HepG2 (cell line): ENCODE results near the gene CIROP. TPM values are rescaled to one million over a fixed set of nuclear protein-coding genes. Genes with fewer than 3 reads are reported as not detected.

Experiments
- ATAC-seq: fragments of 200-7000 bp; cut with Tn5 transposase; 3 replicates; pipeline ENCODE4 v1.9.1; 2020; ENCODE audit warnings: mild to moderate bottlenecking, moderate library complexity
- BruUV-seq: library from RNA; stranded (reverse); fragments of 400-500 nt; replicated peaks from 2 replicates; lab custom pipeline; 2021; lab: Mats Ljungman, UMichigan
- CTCF ChIA-PET: fragments of 300-600 bp; formaldehyde crosslinking; extraction: SDS; loops from one replicate; lab custom pipeline; 2021; ENCODE audit warnings: low total read pairs, inconsistent platforms, low intra/inter-chr PET ratio; lab: Yijun Ruan, JAX
- POLR2A ChIA-PET: fragments of 350-600 bp; sonication (Branson Sonifier 250); formaldehyde crosslinking; loops from one replicate; lab custom pipeline; 2020; ENCODE audit warnings: antibody characterized with exemption, inconsistent platforms; lab: Yijun Ruan, JAX
- DNase-seq: peaks from one replicate; pipeline ENCODE4 v3.0.0-alpha.2; 2015; ENCODE audit warnings: low spot score
- FAIRE-seq: peaks from 3 replicates; lab custom pipeline; 2011; peaks lifted over from hg19 to GRCh38; lab: Jason Lieb, UNC
- H2AFZ ChIP-seq: one replicate; pipeline ENCODE4 v1.6.1; 2011; ENCODE audit warnings: low read length, inconsistent platforms
- H3K27ac ChIP-seq: fragments of 300-600 bp; 3 replicates; pipeline ENCODE4 v1.8.0; 2011; ENCODE audit warnings: mixed run types, mild to moderate bottlenecking, mixed read lengths, low read length, inconsistent platforms; ENCODE audit not compliant: insufficient read depth; ENCODE audit errors: extremely low read length
- H3K27me3 ChIP-seq, 2 experiments: fragments of 200-600 bp in 1 of 2; 2 replicates in 1 of 2; 3 replicates in 1 of 2; pipeline versions ENCODE4 v1.6.0 to v1.8.0; 2011; ENCODE audit warnings: low read length in 2 of 2, mild to moderate bottlenecking in 2 of 2, moderate library complexity in 2 of 2, inconsistent platforms in 1 of 2; ENCODE audit not compliant: insufficient read depth in 2 of 2, control insufficient read depth in 1 of 2
- H3K36me3 ChIP-seq, 2 experiments: fragments of 200-600 bp in 1 of 2; replicated peaks in 1 of 2; 2 replicates in 1 of 2; 3 replicates in 1 of 2; pipeline versions ENCODE4 v1.5.1 to v1.8.0; 2011; ENCODE audit warnings: low read length in 2 of 2, inconsistent platforms in 1 of 2; ENCODE audit not compliant: insufficient read depth in 2 of 2, control insufficient read depth in 1 of 2
- H3K4me1 ChIP-seq: 2 replicates; pipeline ENCODE4 v1.5.1; 2012; ENCODE audit warnings: low read length, inconsistent platforms; ENCODE audit not compliant: insufficient read depth
- H3K4me2 ChIP-seq: 2 replicates; pipeline ENCODE4 v1.6.0; 2011; ENCODE audit warnings: low read depth, low read length, inconsistent platforms
- H3K4me3 ChIP-seq, 3 experiments: fragments of 200-600 bp in 1 of 3; sonication (generic), shearing (Covaris generic) in 1 of 3; replicated peaks in 1 of 3; 2 replicates each; pipeline ENCODE4 v1.5.1; 2011 to 2016; ENCODE audit warnings: low read length in 3 of 3, inconsistent platforms in 2 of 3, low read depth in 2 of 3, mild to moderate bottlenecking in 2 of 3, control low read depth in 1 of 3, mixed read lengths in 1 of 3; ENCODE audit not compliant: insufficient read depth in 1 of 3
- H3K79me2 ChIP-seq: one replicate; pipeline ENCODE4 v1.6.1; 2011; ENCODE audit warnings: low read length, inconsistent platforms; ENCODE audit not compliant: insufficient read depth
- H3K9ac ChIP-seq: 2 replicates; pipeline ENCODE4 v1.6.0; 2011; ENCODE audit warnings: mild to moderate bottlenecking, low read depth, low read length, inconsistent platforms; ENCODE audit not compliant: insufficient read depth
- H3K9me3 ChIP-seq: 2 replicates; pipeline ENCODE4 v1.5.1; 2012; ENCODE audit warnings: mild to moderate bottlenecking, low read length
- H4K20me1 ChIP-seq: 2 replicates; pipeline ENCODE4 v1.6.0; 2011; ENCODE audit warnings: inconsistent platforms, mild to moderate bottlenecking, low read length, moderate library complexity; ENCODE audit not compliant: insufficient read depth
- IRF2 ChIP-seq: IDR thresholded peaks from 2 replicates; pipeline ENCODE4 v1.6.1; 2018; ENCODE audit warnings: missing genetic modification reagents, missing compliant biosample characterization
- MAFK ChIP-seq, 2 experiments: IDR thresholded peaks in 1 of 2; conservative IDR thresholded peaks in 1 of 2; 2 replicates each; pipeline ENCODE4 v1.6.1; 2011; ENCODE audit warnings: improper control_type of control experiment in 2 of 2, low read length in 2 of 2
- MEIS1 ChIP-seq: sonication (generic); formaldehyde crosslinking; IDR thresholded peaks from 2 replicates; pipeline ENCODE4 v1.9.0; 2021; ENCODE audit warnings: mild to moderate bottlenecking, missing genetic modification reagents, moderate library complexity, borderline replicate concordance
- TBP ChIP-seq: sonication (generic); formaldehyde crosslinking; IDR thresholded peaks from 2 replicates; pipeline ENCODE4 v1.5.0; 2020; ENCODE audit warnings: missing genetic modification reagents
- WGBS: methylation state at CpG from one replicate; pipeline ENCODE4 v1.1.6; 2017; ENCODE audit warnings: low lambda C conversion rate; 5-methylcytosine and 5-hydroxymethylcytosine counted together
- in situ Hi-C: cut with HindIII; loops from 2 replicates; pipeline ENCODE4 v1.10.0; 2017; ENCODE audit warnings: low pct_unique_long_range_greater_than_20kb; ENCODE audit not compliant: extremely low pct_ligation_motif_present
- intact Hi-C: fragments of 100-400 bp; cut with micrococcal nuclease; formaldehyde crosslinking; loops from one replicate; pipeline ENCODE4 v1.10.0; 2022; ENCODE audit not compliant: unreplicated experiment
- polyA plus RNA-seq, 8 experiments: library from polyadenylated mRNA; depleted of rRNA in 3 of 8; stranded (reverse) in 7 of 8; unstranded in 1 of 8; fragments of >200 nt; fragmentation: Illumina TruSeq in 4 of 8; extraction: Trizol in 4 of 8; gene quantifications; 2 replicates each; pipeline versions ENCODE4 v1.2.1 to v1.2.3, GENCODE V29; 2011 to 2016; ENCODE audit warnings: low read depth in 4 of 8, missing spikeins in 1 of 8, mixed read lengths in 1 of 8; ENCODE audit not compliant: insufficient read depth in 1 of 8
- total RNA-seq, 5 experiments: library from RNA; depleted of rRNA; stranded (reverse); fragments of >200 nt; fragmentation: Illumina TruSeq; extraction: Trizol; gene quantifications; 2 replicates each; pipeline ENCODE4 v1.2.3, GENCODE V29; 2016; ENCODE audit warnings: low read depth in 1 of 5
- TF ChIP-seq, protein P1 (sequence below): sonication (generic); formaldehyde crosslinking; IDR thresholded peaks from one replicate; pipeline ENCODE4 v1.5.1; 2020; ENCODE audit warnings: mild to moderate bottlenecking, missing genetic modification reagents; ENCODE audit errors: not compliant biosample characterization
- TF ChIP-seq, protein P2 (sequence below): sonication (generic); formaldehyde crosslinking; IDR thresholded peaks from 2 replicates; pipeline ENCODE4 v1.5.0; 2020; ENCODE audit warnings: mild to moderate bottlenecking, missing genetic modification reagents
- TF ChIP-seq, protein P3 (sequence below): sonication (generic); formaldehyde crosslinking; IDR thresholded peaks from 2 replicates; pipeline ENCODE4 v1.4.0; 2020; ENCODE audit warnings: missing genetic modification reagents

Gene CIROP
- total and polyA plus RNA-seq, 2 of the 13 experiments (the other 11 are each of a cell fraction or from before 2014, with no cell fraction given) = 0.07 TPM; not detected in 1

DNA sequence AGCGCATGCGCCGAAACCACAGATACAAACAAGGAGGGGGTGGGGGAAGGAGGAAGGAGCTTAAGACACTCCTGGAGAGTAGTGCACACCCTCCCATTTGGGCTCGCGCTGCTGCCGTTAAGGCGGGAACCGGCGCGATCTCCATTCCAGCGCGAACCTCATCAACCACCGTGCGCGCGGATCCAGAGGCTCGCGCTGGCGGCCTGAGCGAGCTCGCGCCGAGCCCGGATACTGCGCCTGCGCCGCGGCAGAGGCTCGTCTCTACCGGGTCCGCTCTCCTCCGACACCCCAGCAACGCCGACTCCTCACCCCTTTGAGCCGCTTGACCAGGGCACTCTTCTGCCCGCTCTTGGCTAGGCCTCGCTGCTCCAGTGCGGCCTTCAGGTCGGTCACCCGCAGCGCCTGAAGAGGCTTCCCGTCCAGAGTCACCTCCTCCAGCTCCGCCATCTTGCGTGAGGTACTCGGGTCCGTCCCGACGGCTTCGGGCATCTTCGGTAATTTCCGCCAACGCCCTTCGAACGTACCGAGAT lies 10.1 kb downstream of the CIROP start, which contains the start of gene ACIN1:
TSS of gene ACIN1 (minus strand) at position 471 of the 530 bp plus-strand sequence. CDS start at position 447, 24 bp downstream.
- in situ Hi-C loops = no loop called here
- Histone ChIP-seq H4K20me1 (peaks cover 28% of the 10 kb centered on the region), H3K36me3 (peaks cover 32 to 60% of the 10 kb centered on the region in 2 experiments), H3K4me1 (peaks cover 37% of the 10 kb centered on the region), H2AFZ (peak within 1 kb of the TSS; percentile 54), H3K27me3 (no peaks in the 10 kb centered on the region; a peak in 1 of 5 replicates), H3K4me2 (peak within 1 kb of the TSS; percentile 83), H3K79me2 (peaks cover 76% of the 10 kb centered on the region), H3K9ac (peak within 1 kb of the TSS; percentile 96), H3K9me3 (no peaks in the 10 kb centered on the region), H3K27ac (peak within 1 kb of the TSS; percentile 89), H3K4me3 (peak within 1 kb of the TSS; percentile 71 to 96 (median 95))
- BruUV-seq = TSS peak; percentile 65
- FAIRE-seq (no peak), ATAC-seq (peak; percentile 75), DNase-seq (peak; percentile 95)
- POLR2A ChIA-PET = interaction anchor here (0.6 to 3.6 kb wide), 106 partner anchors 10 to 1942 kb away, joined by 3 to 146 read pairs (median 5); partner anchors contain the start of genes AJUBA, BCL2L2, CARMIL3 and CBLN3
- WGBS = under 1% methylated on average over 48 of the region's 55 CpGs
- intact Hi-C loops = loop anchor here (1.0 to 10.0 kb wide), 4 partner anchors 23 to 1020 kb away; partner anchors contain the start of genes DCAF11, HOMEZ, NRL and PSMB5
- CTCF ChIA-PET = interaction anchor here (0.9 to 3.0 kb wide), 4 partner anchors 18 to 26 kb away, joined by 3 to 20 read pairs (median 7); no protein-coding TSS in a partner anchor
- TF ChIP-seq, protein P1, sequence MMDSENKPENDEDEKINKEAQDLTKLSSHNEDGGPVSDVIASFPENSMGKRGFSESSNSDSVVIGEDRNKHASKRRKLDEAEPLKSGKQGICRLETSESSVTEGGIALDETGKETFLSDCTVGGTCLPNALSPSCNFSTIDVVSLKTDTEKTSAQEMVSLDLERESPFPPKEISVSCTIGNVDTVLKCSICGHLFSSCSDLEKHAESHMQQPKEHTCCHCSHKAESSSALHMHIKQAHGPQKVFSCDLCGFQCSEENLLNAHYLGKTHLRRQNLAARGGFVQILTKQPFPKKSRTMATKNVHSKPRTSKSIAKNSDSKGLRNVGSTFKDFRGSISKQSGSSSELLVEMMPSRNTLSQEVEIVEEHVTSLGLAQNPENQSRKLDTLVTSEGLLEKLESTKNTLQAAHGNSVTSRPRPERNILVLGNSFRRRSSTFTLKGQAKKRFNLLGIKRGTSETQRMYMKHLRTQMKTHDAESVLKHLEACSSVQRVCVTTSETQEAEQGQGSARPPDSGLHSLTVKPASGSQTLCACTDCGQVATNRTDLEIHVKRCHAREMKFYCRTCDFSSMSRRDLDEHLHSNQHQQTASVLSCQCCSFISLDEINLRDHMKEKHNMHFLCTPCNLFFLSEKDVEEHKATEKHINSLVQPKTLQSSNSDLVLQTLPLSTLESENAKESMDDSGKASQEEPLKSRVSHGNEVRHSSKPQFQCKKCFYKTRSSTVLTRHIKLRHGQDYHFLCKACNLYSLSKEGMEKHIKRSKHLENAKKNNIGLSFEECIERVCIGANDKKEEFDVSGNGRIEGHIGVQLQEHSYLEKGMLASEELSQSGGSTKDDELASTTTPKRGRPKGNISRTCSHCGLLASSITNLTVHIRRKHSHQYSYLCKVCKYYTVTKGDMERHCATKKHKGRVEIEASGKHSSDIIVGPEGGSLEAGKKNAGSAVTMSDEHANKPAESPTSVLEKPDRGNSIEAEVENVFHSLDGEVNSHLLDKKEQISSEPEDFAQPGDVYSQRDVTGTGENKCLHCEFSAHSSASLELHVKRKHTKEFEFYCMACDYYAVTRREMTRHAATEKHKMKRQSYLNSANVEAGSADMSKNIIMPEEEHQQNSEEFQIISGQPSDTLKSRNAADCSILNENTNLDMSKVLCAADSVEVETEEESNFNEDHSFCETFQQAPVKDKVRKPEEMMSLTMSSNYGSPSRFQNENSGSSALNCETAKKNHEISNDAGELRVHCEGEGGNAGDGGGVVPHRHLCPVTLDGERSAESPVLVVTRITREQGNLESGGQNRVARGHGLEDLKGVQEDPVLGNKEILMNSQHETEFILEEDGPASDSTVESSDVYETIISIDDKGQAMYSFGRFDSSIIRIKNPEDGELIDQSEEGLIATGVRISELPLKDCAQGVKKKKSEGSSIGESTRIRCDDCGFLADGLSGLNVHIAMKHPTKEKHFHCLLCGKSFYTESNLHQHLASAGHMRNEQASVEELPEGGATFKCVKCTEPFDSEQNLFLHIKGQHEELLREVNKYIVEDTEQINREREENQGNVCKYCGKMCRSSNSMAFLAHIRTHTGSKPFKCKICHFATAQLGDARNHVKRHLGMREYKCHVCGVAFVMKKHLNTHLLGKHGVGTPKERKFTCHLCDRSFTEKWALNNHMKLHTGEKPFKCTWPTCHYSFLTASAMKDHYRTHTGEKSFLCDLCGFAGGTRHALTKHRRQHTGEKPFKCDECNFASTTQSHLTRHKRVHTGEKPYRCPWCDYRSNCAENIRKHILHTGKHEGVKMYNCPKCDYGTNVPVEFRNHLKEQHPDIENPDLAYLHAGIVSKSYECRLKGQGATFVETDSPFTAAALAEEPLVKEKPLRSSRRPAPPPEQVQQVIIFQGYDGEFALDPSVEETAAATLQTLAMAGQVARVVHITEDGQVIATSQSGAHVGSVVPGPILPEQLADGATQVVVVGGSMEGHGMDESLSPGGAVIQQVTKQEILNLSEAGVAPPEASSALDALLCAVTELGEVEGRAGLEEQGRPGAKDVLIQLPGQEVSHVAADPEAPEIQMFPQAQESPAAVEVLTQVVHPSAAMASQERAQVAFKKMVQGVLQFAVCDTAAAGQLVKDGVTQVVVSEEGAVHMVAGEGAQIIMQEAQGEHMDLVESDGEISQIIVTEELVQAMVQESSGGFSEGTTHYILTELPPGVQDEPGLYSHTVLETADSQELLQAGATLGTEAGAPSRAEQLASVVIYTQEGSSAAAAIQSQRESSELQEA (CRISPR knock-in tag) = peak; percentile 92
- peak; percentile 95; the same call in 1 of the 2 replicates for TF ChIP-seq TBP (CRISPR knock-in tag)
- TF ChIP-seq, protein P2, sequence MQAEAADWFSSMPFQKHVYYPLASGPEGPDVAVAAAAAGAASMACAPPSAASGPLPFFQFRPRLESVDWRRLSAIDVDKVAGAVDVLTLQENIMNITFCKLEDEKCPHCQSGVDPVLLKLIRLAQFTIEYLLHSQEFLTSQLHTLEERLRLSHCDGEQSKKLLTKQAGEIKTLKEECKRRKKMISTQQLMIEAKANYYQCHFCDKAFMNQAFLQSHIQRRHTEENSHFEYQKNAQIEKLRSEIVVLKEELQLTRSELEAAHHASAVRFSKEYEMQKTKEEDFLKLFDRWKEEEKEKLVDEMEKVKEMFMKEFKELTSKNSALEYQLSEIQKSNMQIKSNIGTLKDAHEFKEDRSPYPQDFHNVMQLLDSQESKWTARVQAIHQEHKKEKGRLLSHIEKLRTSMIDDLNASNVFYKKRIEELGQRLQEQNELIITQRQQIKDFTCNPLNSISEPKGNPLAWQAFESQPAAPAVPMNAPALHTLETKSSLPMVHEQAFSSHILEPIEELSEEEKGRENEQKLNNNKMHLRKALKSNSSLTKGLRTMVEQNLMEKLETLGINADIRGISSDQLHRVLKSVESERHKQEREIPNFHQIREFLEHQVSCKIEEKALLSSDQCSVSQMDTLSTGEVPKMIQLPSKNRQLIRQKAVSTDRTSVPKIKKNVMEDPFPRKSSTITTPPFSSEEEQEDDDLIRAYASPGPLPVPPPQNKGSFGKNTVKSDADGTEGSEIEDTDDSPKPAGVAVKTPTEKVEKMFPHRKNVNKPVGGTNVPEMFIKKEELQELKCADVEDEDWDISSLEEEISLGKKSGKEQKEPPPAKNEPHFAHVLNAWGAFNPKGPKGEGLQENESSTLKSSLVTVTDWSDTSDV = peak; percentile 89; the same call in 1 of the 2 replicates
- 0 out of 4 replicates have a peak, but pooled peaks of 1 of the 2 experiments have one; percentile 1 for TF ChIP-seq MAFK (conservative IDR thresholded peaks at IDR 0.05 in 1 of 2, IDR thresholded peaks at IDR 0.05 in 1 of 2; ENCODE audit: low read length in 2 of 2)
- TF ChIP-seq, protein P3, sequence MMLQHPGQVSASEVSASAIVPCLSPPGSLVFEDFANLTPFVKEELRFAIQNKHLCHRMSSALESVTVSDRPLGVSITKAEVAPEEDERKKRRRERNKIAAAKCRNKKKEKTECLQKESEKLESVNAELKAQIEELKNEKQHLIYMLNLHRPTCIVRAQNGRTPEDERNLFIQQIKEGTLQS = peak; percentile 59; the same call in 1 of the 2 replicates
- peak; percentile 27 for TF ChIP-seq IRF2
- peak; percentile 97 for TF ChIP-seq MEIS1 (CRISPR knock-in tag)
